ENCODE data around the gene COL20A1. TPM values are rescaled to one million over a fixed set of nuclear protein-coding genes. Genes with fewer than 3 reads are reported as not detected.

The COL20A1 gene
- total and polyA plus RNA-seq, 2 of the 13 experiments (the other 11 are each of a cell fraction or from before 2014, with no cell fraction given), result not detected

GRCh38 chr20:63277466-63278272 lies 15.3 kb upstream of the COL20A1 start (continued):
- TF ChIP-seq ATF6 (CRISPR knock-in tag; conservative IDR thresholded peaks at IDR 0.05) (no peak), TCF7L2 (IDR thresholded peaks at IDR 0.05; ENCODE audit: low read depth, low read length) (no peak), ZBTB38 (CRISPR knock-in tag; IDR thresholded peaks at IDR 0.05) (no peak), SIN3A (IDR thresholded peaks at IDR 0.05; ENCODE audit: borderline replicate concordance, low read depth, low read length) (no peak), EHMT2 (IDR thresholded peaks at IDR 0.05; ENCODE audit: borderline replicate concordance, low read depth, low read length) (no peak), NAIF1 (CRISPR knock-in tag; IDR thresholded peaks at IDR 0.05; ENCODE audit: borderline replicate concordance) (no peak), REXO4 (CRISPR knock-in tag; IDR thresholded peaks at IDR 0.05; ENCODE audit: borderline replicate concordance) (0 out of 2 replicates have a peak, but pooled peaks have one; percentile 62), PBX2 (CRISPR knock-in tag; IDR thresholded peaks at IDR 0.05) (no peak), SAP130 (CRISPR knock-in tag; IDR thresholded peaks at IDR 0.05; ENCODE audit: low read depth) (no peak), ZNF772 (CRISPR knock-in tag; IDR thresholded peaks at IDR 0.05) (no peak), EED (CRISPR knock-in tag; IDR thresholded peaks at IDR 0.05) (0 out of 2 replicates have a peak, but pooled peaks have one; percentile 46), ZNF12 (CRISPR knock-in tag; IDR thresholded peaks at IDR 0.05) (no peak), AGO1 (IDR thresholded peaks at IDR 0.05; ENCODE audit: low read depth, low read length, poor library complexity, severe bottlenecking) (no peak), DDIT3 (CRISPR knock-in tag; IDR thresholded peaks at IDR 0.05) (no peak), TERF1 (CRISPR knock-in tag; IDR thresholded peaks at IDR 0.05) (0 out of 2 replicates have a peak, but pooled peaks have one; percentile 74)
- TF ChIP-seq, protein P1, sequence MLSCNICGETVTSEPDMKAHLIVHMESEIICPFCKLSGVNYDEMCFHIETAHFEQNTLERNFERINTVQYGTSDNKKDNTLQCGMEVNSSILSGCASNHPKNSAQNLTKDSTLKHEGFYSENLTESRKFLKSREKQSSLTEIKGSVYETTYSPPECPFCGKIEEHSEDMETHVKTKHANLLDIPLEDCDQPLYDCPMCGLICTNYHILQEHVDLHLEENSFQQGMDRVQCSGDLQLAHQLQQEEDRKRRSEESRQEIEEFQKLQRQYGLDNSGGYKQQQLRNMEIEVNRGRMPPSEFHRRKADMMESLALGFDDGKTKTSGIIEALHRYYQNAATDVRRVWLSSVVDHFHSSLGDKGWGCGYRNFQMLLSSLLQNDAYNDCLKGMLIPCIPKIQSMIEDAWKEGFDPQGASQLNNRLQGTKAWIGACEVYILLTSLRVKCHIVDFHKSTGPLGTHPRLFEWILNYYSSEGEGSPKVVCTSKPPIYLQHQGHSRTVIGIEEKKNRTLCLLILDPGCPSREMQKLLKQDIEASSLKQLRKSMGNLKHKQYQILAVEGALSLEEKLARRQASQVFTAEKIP (CRISPR knock-in tag; IDR thresholded peaks at IDR 0.05; ENCODE audit: borderline replicate concordance), result no peak
- TF ChIP-seq, protein P2, sequence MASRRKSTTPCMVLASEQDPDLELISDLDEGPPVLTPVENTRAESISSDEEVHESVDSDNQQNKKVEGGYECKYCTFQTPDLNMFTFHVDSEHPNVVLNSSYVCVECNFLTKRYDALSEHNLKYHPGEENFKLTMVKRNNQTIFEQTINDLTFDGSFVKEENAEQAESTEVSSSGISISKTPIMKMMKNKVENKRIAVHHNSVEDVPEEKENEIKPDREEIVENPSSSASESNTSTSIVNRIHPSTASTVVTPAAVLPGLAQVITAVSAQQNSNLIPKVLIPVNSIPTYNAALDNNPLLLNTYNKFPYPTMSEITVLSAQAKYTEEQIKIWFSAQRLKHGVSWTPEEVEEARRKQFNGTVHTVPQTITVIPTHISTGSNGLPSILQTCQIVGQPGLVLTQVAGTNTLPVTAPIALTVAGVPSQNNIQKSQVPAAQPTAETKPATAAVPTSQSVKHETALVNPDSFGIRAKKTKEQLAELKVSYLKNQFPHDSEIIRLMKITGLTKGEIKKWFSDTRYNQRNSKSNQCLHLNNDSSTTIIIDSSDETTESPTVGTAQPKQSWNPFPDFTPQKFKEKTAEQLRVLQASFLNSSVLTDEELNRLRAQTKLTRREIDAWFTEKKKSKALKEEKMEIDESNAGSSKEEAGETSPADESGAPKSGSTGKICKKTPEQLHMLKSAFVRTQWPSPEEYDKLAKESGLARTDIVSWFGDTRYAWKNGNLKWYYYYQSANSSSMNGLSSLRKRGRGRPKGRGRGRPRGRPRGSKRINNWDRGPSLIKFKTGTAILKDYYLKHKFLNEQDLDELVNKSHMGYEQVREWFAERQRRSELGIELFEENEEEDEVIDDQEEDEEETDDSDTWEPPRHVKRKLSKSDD (CRISPR knock-in tag; IDR thresholded peaks at IDR 0.05; ENCODE audit: low read depth), result no peak
